Liver (tissue), 9 donors: Measurements from ENCODE around the gene CNTN5. TPM values are rescaled to one million over a fixed set of nuclear protein-coding genes. Genes with fewer than 3 reads are reported as not detected.

ENCODE experiments used
- DNase-seq: peaks from one replicate; pipeline ENCODE4 v3.0.0-alpha.2; 2017; ENCODE audit warnings: low spot score
- H3K27ac ChIP-seq, 2 donors: one replicate each; pipeline ENCODE4 v1.7.0; 2013; ENCODE audit warnings: inconsistent platforms in 2 of 2, low read length in 2 of 2, control low read depth in 1 of 2, low read depth in 1 of 2, mild to moderate bottlenecking in 1 of 2
- H3K27me3 ChIP-seq, 4 donors: one replicate each; pipeline versions ENCODE4 v1.6.1 to v1.7.0; 2013; ENCODE audit warnings: low read length in 3 of 4, inconsistent platforms in 1 of 4, mild to moderate bottlenecking in 1 of 4, moderate library complexity in 1 of 4; ENCODE audit not compliant: control insufficient read depth in 4 of 4, insufficient read depth in 4 of 4
- H3K36me3 ChIP-seq, 4 donors: one replicate each; pipeline versions ENCODE4 v1.6.1 to v1.7.0; 2013; ENCODE audit warnings: low read length in 3 of 4, mild to moderate bottlenecking in 3 of 4, low read depth in 1 of 4, moderate library complexity in 1 of 4; ENCODE audit not compliant: control insufficient read depth in 4 of 4, insufficient read depth in 3 of 4
- H3K4me1 ChIP-seq, 4 donors: one replicate each; pipeline versions ENCODE4 v1.6.1 to v1.7.0; 2013; ENCODE audit warnings: low read length in 3 of 4, mild to moderate bottlenecking in 3 of 4, moderate library complexity in 1 of 4; ENCODE audit not compliant: control insufficient read depth in 4 of 4, insufficient read depth in 4 of 4
- H3K4me3 ChIP-seq, 3 donors: one replicate each; pipeline versions ENCODE4 v1.6.1 to v1.7.0; 2013; ENCODE audit warnings: low read length in 3 of 3, control low read depth in 1 of 3, low read depth in 1 of 3, mild to moderate bottlenecking in 1 of 3
- H3K9ac ChIP-seq, 2 donors: one replicate each; pipeline ENCODE4 v1.7.0; 2013; ENCODE audit warnings: low read length in 2 of 2, mild to moderate bottlenecking in 2 of 2, moderate library complexity in 2 of 2, control low read depth in 1 of 2, low read depth in 1 of 2
- H3K9me3 ChIP-seq, 4 donors: one replicate each; pipeline versions ENCODE4 v1.6.1 to v1.7.0; 2013; ENCODE audit warnings: low read length in 3 of 4; ENCODE audit not compliant: control insufficient read depth in 4 of 4
- EGR1 ChIP-seq, 2 donors: IDR thresholded peaks; 2 replicates each; pipeline ENCODE4 v1.6.1; 2016 to 2018; ENCODE audit warnings: antibody characterized with exemption in 2 of 2, low read depth in 2 of 2
- FOXA1 ChIP-seq: IDR thresholded peaks from 2 replicates; pipeline ENCODE4 v1.6.1; 2016; ENCODE audit warnings: antibody characterized with exemption
- FOXA2 ChIP-seq: IDR thresholded peaks from 2 replicates; pipeline ENCODE4 v1.6.1; 2016; ENCODE audit warnings: antibody characterized with exemption
- GABPA ChIP-seq, 2 donors: IDR thresholded peaks in 1 of 2; conservative IDR thresholded peaks in 1 of 2; 2 replicates each; pipeline ENCODE4 v1.6.1; 2016; ENCODE audit warnings: antibody characterized with exemption in 2 of 2, mild to moderate bottlenecking in 1 of 2, moderate library complexity in 1 of 2
- HNF4A ChIP-seq, 2 donors: conservative IDR thresholded peaks; 2 replicates each; pipeline ENCODE4 v1.6.1; 2016; ENCODE audit warnings: antibody characterized with exemption in 2 of 2, mild to moderate bottlenecking in 2 of 2
- HNF4G ChIP-seq: IDR thresholded peaks from 2 replicates; pipeline ENCODE4 v1.6.1; 2016; ENCODE audit warnings: antibody characterized with exemption
- JUND ChIP-seq, 2 donors: IDR thresholded peaks; 2 replicates each; pipeline ENCODE4 v1.6.1; 2016; ENCODE audit warnings: antibody characterized with exemption in 2 of 2
- NR2F2 ChIP-seq: IDR thresholded peaks from 2 replicates; pipeline ENCODE4 v1.6.1; 2016; ENCODE audit warnings: antibody characterized with exemption
- RAD21 ChIP-seq, 2 donors: IDR thresholded peaks; 2 replicates each; pipeline ENCODE4 v1.6.1; 2016; ENCODE audit warnings: antibody characterized with exemption in 2 of 2, mild to moderate bottlenecking in 2 of 2
- RXRA ChIP-seq, 2 donors: IDR thresholded peaks; 2 replicates each; pipeline ENCODE4 v1.6.1; 2017 to 2018; ENCODE audit warnings: antibody characterized with exemption in 2 of 2, mild to moderate bottlenecking in 1 of 2
- TAF1 ChIP-seq: conservative IDR thresholded peaks from 2 replicates; pipeline ENCODE4 v1.6.1; 2016; ENCODE audit warnings: antibody characterized with exemption, mild to moderate bottlenecking
- YY1 ChIP-seq: IDR thresholded peaks from 2 replicates; pipeline ENCODE4 v1.6.1; 2016; ENCODE audit warnings: antibody characterized with exemption, mild to moderate bottlenecking
- WGBS: extraction: QIAGEN DNeasy Blood & Tissue Kit; methylation state at CpG from one replicate; pipeline ENCODE4 v1.1.7; 2013; 5-methylcytosine and 5-hydroxymethylcytosine counted together
- polyA plus RNA-seq, 2 donors: library from polyadenylated mRNA; stranded (reverse) in 1 of 2; unstranded in 1 of 2; fragments of 200-250 nt in 1 of 2; fragments of >200 nt in 1 of 2; fragmentation: Nextera tagmentation in 1 of 2; extraction: Ambion mirVana in 1 of 2; gene quantifications; one replicate each; pipeline versions ENCODE4 v1.2.1 to v1.2.3, GENCODE V29; 2013 to 2015
- total RNA-seq, 2 donors: library from RNA; depleted of rRNA; stranded (reverse); fragments of >200 nt; gene quantifications; one replicate each; pipeline ENCODE4 v1.2.3, GENCODE V29; 2014
- TF ChIP-seq, protein P1 (sequence below): fragments of 150-350 bp; IDR thresholded peaks from 2 replicates; pipeline ENCODE4 v1.5.1; 2017; ENCODE audit warnings: improper control_type of control experiment, low read depth, low read length; ENCODE audit not compliant: missing input control
- TF ChIP-seq, protein P2 (sequence below): IDR thresholded peaks from 2 replicates; pipeline ENCODE4 v1.6.1; 2016; ENCODE audit warnings: antibody characterized with exemption
- TF ChIP-seq, protein P3 (sequence below): IDR thresholded peaks from 2 replicates; pipeline ENCODE4 v1.6.1; 2016; ENCODE audit warnings: antibody characterized with exemption, mild to moderate bottlenecking
- TF ChIP-seq, protein P4 (sequence below): IDR thresholded peaks from 2 replicates; pipeline ENCODE4 v1.6.1; 2016; ENCODE audit warnings: antibody characterized with exemption
- TF ChIP-seq, protein P5 (sequence below): IDR thresholded peaks from 2 replicates; pipeline ENCODE4 v1.6.1; 2016; ENCODE audit warnings: antibody characterized with exemption
- donor health status: healthy.
- donor health status: healthy.
- donor health status: healthy.
- donor health status: healthy.
- donor health status: healthy.

The CNTN5 gene
- total and polyA plus RNA-seq, 4 donors = 0.01 to 0.08 (median 0.04) TPM

DNA sequence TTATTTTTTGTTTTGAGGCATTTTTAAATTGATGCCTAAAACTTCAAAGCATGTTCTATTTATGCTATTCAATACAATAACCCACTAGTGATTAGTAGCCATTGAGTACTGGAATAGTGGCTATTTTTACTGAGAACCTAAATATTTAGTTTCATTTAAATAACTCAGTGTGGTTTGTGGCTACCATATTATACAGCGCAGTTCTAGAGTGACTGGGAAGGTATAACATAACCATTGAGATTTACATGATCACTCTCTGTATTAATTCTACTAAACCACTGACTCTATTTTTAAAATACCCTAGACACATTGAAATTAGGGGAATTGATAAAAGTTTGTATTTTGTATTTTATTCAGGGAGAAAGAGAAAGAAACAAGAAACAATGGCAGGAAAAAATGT, 441.2 kb downstream of the CNTN5 start:
- H3K27ac ChIP-seq = no peak overlapping the region
- TF ChIP-seq RXRA (IDR thresholded peaks at IDR 0.05) (no peak), YY1 (no peak), JUND (IDR thresholded peaks at IDR 0.05) (no peak), RAD21 (IDR thresholded peaks at IDR 0.05) (no peak), HNF4G (no peak), FOXA2 (no peak), HNF4A (conservative IDR thresholded peaks at IDR 0.05) (no peak)
- TF ChIP-seq, protein P1, sequence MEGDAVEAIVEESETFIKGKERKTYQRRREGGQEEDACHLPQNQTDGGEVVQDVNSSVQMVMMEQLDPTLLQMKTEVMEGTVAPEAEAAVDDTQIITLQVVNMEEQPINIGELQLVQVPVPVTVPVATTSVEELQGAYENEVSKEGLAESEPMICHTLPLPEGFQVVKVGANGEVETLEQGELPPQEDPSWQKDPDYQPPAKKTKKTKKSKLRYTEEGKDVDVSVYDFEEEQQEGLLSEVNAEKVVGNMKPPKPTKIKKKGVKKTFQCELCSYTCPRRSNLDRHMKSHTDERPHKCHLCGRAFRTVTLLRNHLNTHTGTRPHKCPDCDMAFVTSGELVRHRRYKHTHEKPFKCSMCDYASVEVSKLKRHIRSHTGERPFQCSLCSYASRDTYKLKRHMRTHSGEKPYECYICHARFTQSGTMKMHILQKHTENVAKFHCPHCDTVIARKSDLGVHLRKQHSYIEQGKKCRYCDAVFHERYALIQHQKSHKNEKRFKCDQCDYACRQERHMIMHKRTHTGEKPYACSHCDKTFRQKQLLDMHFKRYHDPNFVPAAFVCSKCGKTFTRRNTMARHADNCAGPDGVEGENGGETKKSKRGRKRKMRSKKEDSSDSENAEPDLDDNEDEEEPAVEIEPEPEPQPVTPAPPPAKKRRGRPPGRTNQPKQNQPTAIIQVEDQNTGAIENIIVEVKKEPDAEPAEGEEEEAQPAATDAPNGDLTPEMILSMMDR = no peak
- TF ChIP-seq, protein P2, sequence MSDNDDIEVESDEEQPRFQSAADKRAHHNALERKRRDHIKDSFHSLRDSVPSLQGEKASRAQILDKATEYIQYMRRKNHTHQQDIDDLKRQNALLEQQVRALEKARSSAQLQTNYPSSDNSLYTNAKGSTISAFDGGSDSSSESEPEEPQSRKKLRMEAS = no peak
- no peaks in the 10 kb centered on the region for H3K36me3 ChIP-seq
- H3K4me1 ChIP-seq = no peaks in the 10 kb centered on the region
- WGBS = 94% methylated on average over 1 of the region's 1 CpG
- H3K4me3 ChIP-seq = no peak overlapping the region
- no peak for DNase-seq
- H3K27me3 ChIP-seq = no peaks in the 10 kb centered on the region
- H3K9ac ChIP-seq = no peak overlapping the region
- H3K9me3 ChIP-seq = peaks cover 0 to 3% (median 0%) of the 10 kb centered on the region in 4 donors

DNA sequence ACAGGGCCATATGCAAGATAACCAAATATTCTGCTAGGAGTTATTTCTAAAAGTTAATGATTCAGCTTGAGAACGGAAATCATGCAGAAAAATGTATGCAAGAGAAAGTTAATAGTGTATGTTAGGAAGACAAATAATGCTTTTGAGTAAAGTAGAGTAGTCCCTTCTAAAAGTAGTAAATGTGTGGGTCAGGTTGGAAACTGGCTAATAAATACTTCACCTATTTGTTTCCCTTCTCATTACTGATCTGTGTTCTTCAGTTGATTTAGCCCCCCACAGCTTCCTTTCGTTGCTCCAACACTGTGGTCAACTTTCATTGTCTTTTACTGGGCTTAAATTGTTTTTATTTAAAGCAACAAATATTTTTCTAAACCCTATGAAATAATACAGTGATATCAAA, 444.2 kb downstream of the CNTN5 start:
- WGBS = 59% methylated on average over 2 of the region's 2 CpGs
- Histone ChIP-seq H3K27ac (no peak overlapping the region), H3K9me3 (peaks cover 0 to 3% (median 0%) of the 10 kb centered on the region in 4 donors), H3K27me3 (no peaks in the 10 kb centered on the region), H3K4me1 (no peaks in the 10 kb centered on the region), H3K36me3 (no peaks in the 10 kb centered on the region), H3K9ac (no peak overlapping the region), H3K4me3 (no peak overlapping the region)
- DNase-seq = no peak
- TF ChIP-seq HNF4G (no peak), FOXA1 (no peak), YY1 (no peak), NR2F2 (no peak), GABPA (IDR thresholded peaks at IDR 0.05 in 1 of 2, conservative IDR thresholded peaks at IDR 0.05 in 1 of 2) (no peak), EGR1 (IDR thresholded peaks at IDR 0.05; ENCODE audit: low read depth in 2 of 2) (no peak), FOXA2 (no peak), TAF1 (no peak), HNF4A (conservative IDR thresholded peaks at IDR 0.05) (no peak), RXRA (IDR thresholded peaks at IDR 0.05) (no peak)
- TF ChIP-seq, protein P2 = no peak
- TF ChIP-seq, protein P3, sequence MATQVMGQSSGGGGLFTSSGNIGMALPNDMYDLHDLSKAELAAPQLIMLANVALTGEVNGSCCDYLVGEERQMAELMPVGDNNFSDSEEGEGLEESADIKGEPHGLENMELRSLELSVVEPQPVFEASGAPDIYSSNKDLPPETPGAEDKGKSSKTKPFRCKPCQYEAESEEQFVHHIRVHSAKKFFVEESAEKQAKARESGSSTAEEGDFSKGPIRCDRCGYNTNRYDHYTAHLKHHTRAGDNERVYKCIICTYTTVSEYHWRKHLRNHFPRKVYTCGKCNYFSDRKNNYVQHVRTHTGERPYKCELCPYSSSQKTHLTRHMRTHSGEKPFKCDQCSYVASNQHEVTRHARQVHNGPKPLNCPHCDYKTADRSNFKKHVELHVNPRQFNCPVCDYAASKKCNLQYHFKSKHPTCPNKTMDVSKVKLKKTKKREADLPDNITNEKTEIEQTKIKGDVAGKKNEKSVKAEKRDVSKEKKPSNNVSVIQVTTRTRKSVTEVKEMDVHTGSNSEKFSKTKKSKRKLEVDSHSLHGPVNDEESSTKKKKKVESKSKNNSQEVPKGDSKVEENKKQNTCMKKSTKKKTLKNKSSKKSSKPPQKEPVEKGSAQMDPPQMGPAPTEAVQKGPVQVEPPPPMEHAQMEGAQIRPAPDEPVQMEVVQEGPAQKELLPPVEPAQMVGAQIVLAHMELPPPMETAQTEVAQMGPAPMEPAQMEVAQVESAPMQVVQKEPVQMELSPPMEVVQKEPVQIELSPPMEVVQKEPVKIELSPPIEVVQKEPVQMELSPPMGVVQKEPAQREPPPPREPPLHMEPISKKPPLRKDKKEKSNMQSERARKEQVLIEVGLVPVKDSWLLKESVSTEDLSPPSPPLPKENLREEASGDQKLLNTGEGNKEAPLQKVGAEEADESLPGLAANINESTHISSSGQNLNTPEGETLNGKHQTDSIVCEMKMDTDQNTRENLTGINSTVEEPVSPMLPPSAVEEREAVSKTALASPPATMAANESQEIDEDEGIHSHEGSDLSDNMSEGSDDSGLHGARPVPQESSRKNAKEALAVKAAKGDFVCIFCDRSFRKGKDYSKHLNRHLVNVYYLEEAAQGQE = no peak
- TF ChIP-seq, protein P4, sequence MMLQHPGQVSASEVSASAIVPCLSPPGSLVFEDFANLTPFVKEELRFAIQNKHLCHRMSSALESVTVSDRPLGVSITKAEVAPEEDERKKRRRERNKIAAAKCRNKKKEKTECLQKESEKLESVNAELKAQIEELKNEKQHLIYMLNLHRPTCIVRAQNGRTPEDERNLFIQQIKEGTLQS = no peak
- TF ChIP-seq, protein P5, sequence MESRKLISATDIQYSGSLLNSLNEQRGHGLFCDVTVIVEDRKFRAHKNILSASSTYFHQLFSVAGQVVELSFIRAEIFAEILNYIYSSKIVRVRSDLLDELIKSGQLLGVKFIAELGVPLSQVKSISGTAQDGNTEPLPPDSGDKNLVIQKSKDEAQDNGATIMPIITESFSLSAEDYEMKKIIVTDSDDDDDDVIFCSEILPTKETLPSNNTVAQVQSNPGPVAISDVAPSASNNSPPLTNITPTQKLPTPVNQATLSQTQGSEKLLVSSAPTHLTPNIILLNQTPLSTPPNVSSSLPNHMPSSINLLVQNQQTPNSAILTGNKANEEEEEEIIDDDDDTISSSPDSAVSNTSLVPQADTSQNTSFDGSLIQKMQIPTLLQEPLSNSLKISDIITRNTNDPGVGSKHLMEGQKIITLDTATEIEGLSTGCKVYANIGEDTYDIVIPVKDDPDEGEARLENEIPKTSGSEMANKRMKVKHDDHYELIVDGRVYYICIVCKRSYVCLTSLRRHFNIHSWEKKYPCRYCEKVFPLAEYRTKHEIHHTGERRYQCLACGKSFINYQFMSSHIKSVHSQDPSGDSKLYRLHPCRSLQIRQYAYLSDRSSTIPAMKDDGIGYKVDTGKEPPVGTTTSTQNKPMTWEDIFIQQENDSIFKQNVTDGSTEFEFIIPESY = no peak
- TF ChIP-seq, protein P1 = no peak
